DMS114 treated with DMSO at 0.1 percent for 48 hours (cell line): ENCODE data around the gene DNASE2B.

Experiments used
- DNase-seq: peaks from one replicate; lab custom pipeline; 2025; ENCODE audit not compliant: unreplicated experiment; lab: John Stamatoyannopoulos, UW

DNASE2B gene

GRCh38 chr1:84374991-84375696 lies 23.1 kb upstream of the DNASE2B start:
- DNase-seq = no peak

DNA sequence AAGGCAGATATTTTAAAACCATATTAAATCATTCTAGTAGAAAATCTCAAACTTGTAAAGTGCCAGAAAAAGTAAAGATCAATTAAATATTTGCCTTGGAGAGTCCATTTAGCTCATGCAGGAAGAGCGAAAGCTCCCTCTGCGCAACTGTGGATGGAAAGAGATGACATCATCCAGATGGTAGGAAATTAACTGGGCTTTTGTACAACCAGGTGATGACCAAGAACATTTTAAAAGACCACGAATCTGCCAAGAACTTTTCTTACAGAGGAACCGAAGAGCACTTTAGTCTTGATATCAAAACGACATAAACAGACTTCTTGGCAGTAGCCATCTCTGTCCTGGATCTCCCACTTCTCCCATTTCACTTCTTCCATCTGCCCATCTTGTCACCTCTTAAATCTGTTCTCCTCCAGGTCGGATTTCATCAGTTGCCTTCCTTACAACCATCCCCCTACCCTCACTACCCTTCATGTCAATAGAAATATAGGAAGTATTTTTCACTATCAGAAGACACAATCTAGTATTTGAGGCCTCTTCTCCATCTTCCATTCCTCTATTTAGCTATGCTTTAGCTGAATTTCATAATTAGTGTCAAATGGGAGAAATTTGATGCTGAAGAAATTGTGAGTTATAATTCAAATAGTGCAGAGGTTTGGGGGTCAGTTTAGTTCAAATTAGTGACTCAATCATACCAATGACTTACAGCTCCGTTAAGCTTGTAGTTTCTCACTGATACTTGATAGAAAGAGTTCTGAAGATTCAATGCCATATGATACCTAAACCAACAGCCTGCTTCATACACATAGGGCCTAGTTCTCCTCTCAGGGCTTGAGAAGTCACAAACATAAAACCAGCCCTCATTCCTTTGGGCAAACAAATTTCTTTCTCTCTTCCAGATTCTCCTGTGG lies 22.0 kb upstream of the DNASE2B start:
- DNase-seq = no peak

DNA sequence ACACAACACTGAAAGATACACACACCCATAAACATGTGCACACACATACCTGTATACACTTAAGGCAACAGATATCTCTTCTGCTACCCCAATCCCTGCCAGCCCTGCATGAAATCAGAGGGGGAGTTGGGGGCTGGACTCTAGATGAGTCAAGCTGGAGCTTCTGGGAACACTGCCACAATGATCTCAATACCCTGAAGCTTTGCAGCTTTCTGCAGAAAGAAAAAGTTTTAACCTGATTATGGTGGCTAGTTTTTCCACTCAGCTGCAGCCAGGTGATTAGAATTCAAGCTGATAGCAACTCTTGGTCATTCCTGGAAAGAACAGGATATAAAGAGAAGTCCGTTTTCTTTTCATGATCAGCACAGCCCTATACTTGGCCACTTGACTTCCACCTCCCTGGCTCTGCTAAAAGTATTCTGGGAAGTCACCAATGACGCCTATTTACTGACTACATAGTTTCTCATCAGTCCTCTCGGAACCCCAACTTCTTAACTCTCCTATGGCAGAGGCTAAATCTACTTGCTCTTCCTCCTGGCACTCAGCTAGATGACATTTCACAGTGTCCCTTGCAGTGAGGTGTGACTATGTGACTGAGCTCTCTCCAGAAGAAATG lies 20.7 kb upstream of the DNASE2B start:
- DNase-seq = no peak

DNA sequence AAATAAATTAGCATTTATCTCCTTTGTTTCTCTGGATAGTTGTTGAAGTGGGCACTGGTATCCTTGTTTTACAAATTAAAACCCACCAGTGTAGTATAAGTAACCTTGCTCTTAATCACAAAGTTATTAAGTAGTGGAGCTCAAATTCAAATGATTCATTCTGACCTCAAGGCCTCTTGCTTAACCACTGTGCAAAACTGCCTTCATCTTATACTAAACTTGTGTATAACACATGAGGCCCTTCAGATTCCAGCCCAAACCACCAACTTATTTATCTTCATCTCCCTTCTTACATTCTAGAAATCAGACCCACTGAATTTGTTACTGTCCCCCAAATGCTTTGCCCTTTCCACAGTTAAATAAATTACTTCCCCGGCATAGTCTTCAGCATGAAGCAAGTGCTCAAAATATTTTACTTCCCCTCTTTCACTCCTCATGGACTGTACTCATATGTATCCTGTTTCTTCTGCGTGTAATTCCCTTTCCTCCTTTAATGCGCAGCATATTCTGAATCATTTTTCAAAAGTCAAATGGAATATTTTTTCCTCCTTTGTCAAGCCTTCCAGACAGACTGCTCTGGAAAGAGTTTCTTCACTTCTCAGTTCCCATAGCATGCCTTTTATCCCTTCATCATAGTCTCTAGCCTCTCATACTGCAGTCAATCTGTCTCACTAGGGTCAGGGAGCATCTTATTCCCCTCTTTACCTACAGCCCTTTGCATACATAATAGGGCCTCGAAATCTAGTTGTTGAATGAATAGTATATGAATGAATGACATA lies 19.0 kb upstream of the DNASE2B start:
- DNase-seq = no peak

GRCh38 chr1:84379917-84380180 lies 18.4 kb upstream of the DNASE2B start:
- DNase-seq = no peak

- no peak for DNase-seq
Observed at GRCh38 chr1:84382127-84382526, 16.2 kb upstream of the DNASE2B start.

- no peak for DNase-seq
Observed at GRCh38 chr1:84385347-84385746, 12.9 kb upstream of the DNASE2B start.

DNA sequence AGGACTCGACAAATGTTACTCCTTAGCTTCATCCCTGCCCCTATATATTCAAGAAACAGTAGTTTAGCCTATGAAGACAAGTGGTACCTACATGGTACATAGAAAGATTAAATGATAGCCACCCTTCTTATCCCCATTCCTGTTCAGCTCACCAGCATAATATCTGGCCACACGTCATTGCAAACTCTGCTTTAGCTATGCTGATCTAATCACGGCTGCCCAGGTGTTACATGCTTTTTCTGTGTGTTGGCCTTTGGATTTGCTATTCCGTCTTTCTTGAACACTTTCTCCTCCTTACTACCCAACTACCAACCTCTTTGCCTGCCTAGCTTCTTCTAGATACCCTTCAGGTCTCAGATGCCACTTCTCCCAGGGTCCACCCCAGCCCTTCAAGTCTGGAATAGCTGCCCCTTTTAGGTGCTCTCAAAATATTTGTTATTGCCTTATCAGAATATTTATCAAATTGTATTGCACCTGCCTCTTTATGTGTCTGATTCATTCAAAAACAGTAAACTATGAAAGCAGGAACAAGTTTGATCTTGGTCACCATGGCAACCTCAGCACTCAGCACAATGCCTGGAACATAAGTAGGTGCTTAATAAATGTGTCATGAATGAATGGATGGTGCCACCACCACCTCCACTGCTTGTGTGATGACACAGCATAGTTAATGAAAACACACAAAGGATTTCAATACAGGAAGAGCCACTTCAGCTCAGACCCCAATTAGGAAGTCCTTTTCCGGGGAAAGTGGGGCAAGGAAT lies 11.4 kb upstream of the DNASE2B start:
- no peak for DNase-seq

DNA sequence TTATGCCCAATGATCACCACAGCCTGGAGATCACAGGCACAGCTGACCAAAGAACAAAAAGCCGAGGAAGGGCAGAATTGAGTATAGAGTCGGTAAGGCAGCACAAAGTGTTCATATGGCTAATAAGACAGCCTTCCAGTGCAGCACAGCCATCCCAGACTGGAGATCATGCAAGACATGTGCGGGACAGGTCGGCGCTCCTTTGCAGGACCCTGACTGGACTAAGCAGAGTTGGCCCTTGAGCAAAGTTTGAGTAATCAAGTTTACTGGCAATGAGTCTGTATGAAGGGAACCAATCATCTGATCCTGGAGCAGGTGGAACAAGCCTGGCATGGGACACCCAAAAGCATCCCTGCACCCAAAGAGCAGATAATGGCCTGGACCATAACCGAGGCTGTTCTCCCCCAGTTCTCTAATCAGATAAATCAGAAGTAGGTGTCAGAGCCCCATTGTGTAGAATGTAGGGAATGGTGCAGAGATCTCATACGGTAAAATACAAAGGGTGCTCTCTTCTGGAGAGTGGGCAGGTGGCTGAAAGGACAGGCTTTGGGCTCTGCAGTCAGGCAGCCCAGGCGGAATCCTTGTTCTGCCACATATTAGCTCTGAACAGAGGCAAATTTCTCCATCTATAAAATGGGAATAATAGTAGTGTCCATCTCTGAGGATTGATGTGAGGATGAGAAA lies 10.7 kb upstream of the DNASE2B start:
- DNase-seq = no peak

DNA sequence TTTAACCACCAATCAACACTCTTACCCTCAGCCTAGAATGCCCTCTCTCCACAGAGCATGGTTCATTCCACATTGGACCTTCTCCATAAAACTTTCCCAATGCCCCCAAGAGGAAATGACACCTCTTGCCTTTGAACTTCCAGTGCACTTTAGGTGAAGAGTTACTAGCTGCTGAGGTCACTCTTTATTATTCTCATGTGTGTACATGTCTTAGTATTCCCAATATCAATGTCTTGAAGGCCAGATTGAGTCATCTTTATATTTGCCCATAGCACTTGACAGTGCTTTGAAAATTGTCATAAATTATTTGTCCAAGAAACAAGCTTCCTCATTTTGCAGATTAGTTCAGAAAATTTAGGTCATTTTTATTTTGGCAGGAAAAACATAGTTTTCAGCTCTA lies 8.1 kb upstream of the DNASE2B start:
- DNase-seq = no peak

GRCh38 chr1:84401156-84401555 lies 2.9 kb downstream of the DNASE2B start:
- no peak for DNase-seq

DNA sequence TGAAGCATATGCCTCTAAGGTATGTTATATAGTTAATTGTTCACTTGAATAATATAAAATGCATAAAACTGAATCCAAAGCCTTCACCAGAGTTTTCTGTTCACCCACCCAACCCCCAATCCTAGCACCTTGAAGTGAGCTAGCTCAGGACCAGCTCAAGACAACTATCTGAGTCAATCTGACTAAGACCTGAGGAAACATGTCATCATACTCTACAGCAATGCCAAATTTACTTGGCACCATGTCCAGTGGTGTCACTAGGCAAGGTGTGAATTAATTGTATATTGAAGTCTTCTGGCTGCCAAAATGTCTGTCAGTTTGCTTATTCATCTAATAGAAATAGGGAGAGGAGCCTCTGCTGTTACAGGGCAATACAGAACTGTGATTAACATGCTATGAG lies 3.8 kb downstream of the DNASE2B start:
- no peak for DNase-seq

DNA sequence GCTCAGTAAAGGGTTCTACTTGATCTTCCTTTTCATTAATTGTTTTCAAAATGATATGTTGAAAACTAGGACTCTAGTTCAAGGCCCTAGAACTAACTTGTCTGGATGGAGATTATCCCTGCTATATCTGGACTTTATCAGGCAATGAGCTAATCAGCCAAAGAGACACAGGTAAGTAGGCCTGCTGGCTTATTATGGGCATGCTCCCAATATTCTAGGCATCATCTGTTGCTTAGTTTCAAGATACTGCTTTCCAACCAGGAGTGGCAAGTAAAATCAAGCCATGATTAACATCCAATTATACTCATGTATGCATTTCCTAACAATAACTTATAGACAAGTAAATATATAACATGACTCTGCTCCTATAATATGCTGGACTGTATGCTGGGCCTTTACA lies 4.2 kb downstream of the DNASE2B start:
- no peak for DNase-seq

DNA sequence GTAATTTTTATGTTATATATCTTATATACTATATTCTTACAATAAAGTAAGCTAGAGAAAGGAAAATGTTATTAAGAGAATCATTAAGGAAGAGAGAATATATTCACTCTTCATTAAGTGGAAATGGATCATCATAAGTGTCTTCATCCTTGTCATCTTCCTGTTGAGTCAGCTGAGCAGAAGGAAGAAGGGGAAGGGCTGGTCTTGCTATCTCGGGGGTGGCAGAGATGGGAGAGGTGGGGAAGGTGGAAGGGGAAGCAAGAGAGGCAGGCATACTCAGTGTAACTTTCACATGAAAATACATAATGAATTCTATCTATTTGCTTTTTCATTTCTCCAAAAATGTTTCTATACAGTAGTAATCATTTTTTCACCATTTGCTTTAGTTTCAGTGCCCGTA lies 5.1 kb downstream of the DNASE2B start:
- no peak for DNase-seq

DNA sequence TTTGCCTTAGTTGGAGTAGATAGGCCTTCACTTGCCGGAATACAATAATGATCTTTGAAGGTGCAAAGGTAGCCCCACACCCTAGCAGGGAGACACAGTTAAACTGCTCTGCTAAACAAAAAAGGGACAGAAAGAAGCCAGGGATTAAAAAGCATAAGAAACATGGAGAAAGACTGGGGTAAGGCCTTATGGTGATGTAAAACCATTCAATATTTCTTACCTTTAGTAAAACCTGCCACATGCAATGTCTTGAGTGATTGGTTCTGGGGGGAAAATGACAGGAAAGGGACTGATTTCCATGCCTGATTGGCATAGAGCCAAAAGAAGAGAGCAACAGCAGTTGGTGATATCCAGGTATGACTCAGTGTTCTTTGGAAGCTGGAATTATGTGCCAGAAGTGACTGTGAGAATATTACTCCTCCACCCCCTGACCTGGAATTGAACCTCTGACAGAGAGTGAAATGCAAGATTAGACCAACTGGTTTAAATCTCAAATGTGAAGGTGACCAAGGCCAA lies 8.1 kb downstream of the DNASE2B start:
- DNase-seq = no peak

DNA sequence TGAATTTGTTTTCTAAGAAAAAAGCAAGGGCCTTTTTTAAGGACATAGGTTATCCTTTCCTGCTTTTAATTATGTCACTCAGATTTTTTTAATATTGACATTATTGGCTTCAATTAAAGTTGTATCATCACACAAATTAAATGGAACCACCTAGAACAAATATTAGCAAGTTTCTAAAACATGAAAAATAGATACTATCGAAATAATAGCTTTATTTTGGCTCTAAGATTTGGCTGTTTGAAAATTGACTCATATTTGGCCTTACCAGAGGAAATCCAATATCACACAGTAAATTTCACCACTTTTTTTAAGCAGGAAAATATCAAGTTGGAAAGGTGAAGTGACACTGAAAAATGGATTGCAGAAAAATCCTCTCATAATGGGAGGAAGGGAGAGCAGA lies 9.2 kb downstream of the DNASE2B start:
- no peak for DNase-seq

- DNase-seq = no peak
Observed at GRCh38 chr1:84407958-84408422, 9.7 kb downstream of the DNASE2B start.

DNA sequence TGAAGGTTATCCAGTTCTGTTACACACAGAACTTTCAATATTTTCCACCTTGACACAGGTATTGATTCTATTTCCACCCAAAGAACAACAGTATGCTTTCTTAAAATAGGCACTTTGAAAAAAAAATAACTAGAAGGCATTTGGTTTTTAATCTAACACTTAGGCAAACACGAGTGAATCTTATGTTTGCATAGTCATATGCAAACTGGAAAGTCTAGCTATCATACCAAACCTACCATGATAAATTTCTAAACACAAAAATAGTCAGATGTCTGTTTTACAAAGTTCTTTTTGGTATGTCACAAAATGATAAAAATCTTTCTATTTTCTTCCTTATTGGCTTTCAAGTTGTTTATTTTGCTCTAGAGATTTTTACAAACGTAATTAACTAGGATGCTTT lies 11.6 kb downstream of the DNASE2B start:
- DNase-seq = no peak

DNA sequence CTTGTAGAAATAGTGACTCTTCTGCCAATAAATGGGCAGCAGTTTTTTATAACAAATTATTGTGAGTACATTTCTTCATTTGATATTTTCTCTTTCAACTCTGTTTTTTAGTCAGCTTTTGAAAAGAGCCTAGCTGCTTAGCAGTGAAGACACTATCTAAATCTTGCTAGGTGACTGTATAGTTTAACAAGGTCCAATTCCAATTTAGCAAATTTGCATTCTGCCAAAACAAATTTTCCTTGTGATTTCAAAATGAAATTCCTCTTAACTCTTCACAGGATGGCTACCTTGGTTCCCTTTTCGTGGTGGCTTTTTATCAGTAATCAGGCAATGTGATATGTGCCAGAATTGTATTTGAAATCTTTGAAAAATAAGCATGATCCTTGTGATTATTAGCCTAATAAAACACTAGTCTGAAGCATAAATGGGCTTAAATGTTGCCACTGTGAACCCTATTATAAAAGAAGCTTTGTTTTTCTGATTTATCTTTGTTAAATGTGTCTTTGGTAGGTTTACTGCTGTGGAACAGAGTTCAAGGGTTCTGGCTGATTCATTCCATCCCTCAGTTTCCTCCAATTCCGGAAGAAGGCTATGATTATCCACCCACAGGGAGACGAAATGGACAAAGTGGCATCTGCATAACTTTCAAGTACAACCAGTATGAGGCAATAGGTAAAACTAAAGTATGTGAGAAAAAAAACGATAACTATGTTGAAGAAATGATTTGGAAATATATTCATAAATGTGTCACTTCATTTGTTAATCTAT lies 12.2 kb downstream of the DNASE2B start:
- DNase-seq = no peak
